Activated T-cell treated with anti-CD3 and anti-CD28 coated beads, Interleukin-2, amount 50 U/mL, for 24 hours (primary cell): Measurements from ENCODE around the gene PI4KA.
A peak's percentile ranks its signal among the peaks of the same experiment; 100 is the strongest.

Source experiments
- DNase-seq: peaks from one replicate; pipeline ENCODE4 v3.0.0-alpha.2; 2020
- H3K27ac Mint-ChIP-seq: 2 replicates; pipeline ENCODE4 v1.8.0; 2020; ENCODE audit warnings: mild to moderate bottlenecking, mixed read lengths
- H3K27me3 Mint-ChIP-seq: 2 replicates; pipeline ENCODE4 v1.8.0; 2020; ENCODE audit warnings: mixed read lengths
- H3K36me3 Mint-ChIP-seq: 2 replicates; pipeline ENCODE4 v1.8.0; 2020; ENCODE audit warnings: low read depth, mixed read lengths
- H3K4me1 Mint-ChIP-seq: 2 replicates; pipeline ENCODE4 v1.8.0; 2020; ENCODE audit warnings: low read depth, mixed read lengths
- H3K4me3 Mint-ChIP-seq: 2 replicates; pipeline ENCODE4 v1.8.0; 2020; ENCODE audit warnings: mild to moderate bottlenecking, moderate library complexity, mixed read lengths
- H3K9me3 Mint-ChIP-seq: 2 replicates; pipeline ENCODE4 v1.8.0; 2020; ENCODE audit warnings: mixed read lengths

PI4KA gene

GRCh38 chr22:20887375-20887774 is 28.8 kb upstream of the PI4KA start:
- Mint-ChIP-seq H3K27ac (peak overlapping the region; percentile 3), H3K27me3 (no peaks in the 10 kb centered on the region), H3K9me3 (no peaks in the 10 kb centered on the region), H3K4me1 (no peaks in the 10 kb centered on the region), H3K36me3 (peaks cover 63% of the 10 kb centered on the region), H3K4me3 (no peak overlapping the region)
- DNase-seq, result no peak

DNA sequence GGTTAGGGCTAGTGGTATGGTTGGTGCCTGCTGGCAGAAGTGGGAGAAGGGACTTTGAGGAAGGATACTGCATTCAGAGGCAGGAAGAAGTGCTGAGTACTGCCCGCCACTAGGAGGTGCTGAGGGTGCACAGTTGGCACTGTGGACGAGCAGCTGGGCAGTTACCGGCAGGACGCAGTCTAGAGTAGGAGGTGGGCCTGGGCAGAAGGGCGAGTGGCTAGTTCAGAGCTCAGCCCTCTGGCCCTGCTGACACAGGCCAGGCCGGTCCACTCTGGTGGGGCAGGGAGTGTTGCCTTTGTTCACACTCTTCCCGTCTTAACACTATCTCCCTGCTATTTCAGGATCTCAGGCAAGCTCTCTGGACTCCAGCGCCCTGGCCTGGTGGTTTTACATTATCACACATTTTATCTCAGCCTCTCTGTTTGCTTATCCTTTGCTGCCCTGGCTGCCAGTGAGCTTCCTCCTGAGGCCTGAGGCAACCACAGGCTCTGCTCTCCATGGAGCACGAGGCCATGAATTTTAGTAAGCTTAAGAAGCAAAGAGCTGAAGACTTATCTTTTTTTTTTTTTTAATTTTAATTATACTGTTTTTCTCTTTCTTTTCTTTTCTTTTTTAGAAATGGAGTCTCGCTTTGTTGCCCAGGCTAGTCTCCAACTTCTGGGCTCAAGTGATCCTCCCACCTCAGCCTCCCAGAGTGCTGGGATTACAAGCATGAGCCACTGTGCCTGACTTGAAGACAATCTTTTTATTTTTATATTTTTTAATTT is 27.1 kb upstream of the PI4KA start:
- Mint-ChIP-seq H3K4me3 (no peak overlapping the region), H3K36me3 (peaks cover 75% of the 10 kb centered on the region), H3K27ac (peak overlapping the region; percentile 44), H3K9me3 (no peaks in the 10 kb centered on the region), H3K4me1 (no peaks in the 10 kb centered on the region), H3K27me3 (no peaks in the 10 kb centered on the region)
- peak; percentile 55 for DNase-seq

DNA sequence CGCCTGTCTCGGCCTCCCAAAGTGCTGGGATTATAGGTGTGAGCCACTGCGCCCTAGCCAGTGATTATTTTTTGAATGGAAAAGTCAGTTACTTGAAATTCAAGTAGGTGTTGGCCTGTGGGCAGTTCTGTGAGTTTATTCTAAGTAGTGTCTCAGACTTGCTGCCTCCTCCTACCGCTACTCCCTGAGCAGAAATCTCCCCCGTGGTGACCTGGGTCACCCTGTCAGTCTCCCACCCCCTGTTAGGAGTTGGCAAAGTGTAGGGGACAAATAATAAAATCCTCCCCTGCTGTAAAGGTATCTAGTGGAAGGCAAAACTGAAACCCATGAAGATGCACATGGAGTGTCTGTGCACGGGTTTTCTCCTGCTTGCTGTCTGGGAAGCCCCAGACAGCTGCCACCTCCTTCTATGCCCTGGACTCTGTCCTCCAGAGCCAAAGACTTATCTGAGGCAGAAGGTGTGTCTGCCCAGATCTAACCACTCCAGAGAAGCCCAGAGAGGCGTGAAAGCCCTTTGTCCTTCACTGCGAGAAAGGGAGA is 26.5 kb upstream of the PI4KA start:
- H3K4me3 Mint-ChIP-seq, result no peak overlapping the region
- peak overlapping the region; percentile 44 for H3K27ac Mint-ChIP-seq
- H3K9me3 Mint-ChIP-seq, result no peaks in the 10 kb centered on the region
- H3K4me1 Mint-ChIP-seq, result no peaks in the 10 kb centered on the region
- H3K36me3 Mint-ChIP-seq, result peaks cover 78% of the 10 kb centered on the region
- no peaks in the 10 kb centered on the region for H3K27me3 Mint-ChIP-seq
- DNase-seq, result no peak

DNA sequence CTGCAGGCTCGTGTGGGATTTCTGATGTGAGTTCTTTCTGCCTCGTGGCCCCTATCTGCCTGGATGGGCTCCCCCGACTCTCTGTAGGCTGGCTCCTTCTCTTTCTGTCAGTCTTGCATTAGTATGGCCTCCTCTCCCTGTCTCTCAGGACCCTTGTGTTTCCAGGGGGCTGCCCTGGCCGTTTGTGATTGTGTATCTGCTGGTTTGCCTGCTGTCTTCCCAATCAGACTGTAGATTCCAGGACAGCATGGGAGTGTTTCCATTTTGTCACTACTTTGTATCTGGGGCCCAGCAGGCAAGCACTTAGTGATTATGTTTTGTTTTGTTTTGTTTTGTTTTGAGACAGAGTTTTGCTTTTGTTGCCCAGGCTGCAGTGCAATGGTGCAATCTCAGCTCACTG is 25.8 kb upstream of the PI4KA start:
- DNase-seq, result no peak
- Mint-ChIP-seq H3K27me3 (no peaks in the 10 kb centered on the region), H3K4me1 (no peaks in the 10 kb centered on the region), H3K27ac (peak overlapping the region; percentile 18), H3K9me3 (no peaks in the 10 kb centered on the region), H3K4me3 (no peak overlapping the region), H3K36me3 (peaks cover 72% of the 10 kb centered on the region)

- no peak overlapping the region for H3K4me3 Mint-ChIP-seq
- peaks cover 63% of the 10 kb centered on the region for H3K36me3 Mint-ChIP-seq
- DNase-seq, result no peak
- H3K4me1 Mint-ChIP-seq, result no peaks in the 10 kb centered on the region
- no peak overlapping the region for H3K27ac Mint-ChIP-seq
- no peaks in the 10 kb centered on the region for H3K27me3 Mint-ChIP-seq
- no peaks in the 10 kb centered on the region for H3K9me3 Mint-ChIP-seq
These were observed 24.2 kb upstream of the PI4KA start for GRCh38 chr22:20882855-20883254.

DNA sequence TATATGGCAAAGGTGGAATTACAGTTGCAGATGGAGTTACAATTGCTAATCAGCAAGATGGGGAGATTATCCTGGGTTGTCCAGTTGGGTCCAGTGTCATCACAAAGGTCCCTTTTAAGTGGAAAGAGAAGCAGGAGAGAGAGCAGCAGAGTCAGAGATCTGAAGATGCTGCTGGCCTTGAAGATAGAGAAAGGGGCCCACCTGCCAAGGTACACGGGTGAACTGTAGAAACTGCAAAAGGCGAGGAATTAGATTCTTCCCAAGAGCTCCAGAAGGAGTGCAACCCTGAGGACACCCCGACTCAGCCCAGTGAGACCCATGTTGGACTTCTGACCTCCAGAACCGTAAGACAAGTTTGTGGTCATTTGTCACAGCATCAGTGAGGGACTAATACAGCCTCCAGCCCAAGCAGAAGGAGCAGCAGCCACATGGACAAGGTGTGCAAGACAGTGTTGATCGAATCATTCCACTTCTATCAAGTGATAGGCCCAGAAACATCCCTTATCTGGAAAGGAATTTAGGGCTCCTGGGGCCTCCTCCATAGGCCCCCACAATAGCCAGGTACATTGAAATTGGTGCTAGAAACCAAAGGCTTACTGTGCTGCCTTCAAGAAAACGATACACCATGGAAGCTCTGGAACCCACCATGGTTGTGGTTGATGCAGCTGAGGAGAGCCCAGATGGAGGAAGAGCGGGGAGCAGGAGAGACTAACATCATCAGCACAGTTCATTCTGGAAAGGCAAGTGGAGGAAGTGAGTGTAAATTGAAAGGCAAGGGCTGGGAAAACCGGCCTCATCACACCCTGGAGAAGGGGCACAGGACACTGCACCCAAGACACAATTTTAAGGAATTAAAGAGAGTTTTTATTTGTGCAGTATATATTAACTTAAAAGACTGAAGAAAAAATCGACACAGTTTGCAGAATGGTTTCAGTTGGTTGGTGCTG is 23.5 kb upstream of the PI4KA start:
- H3K27me3 Mint-ChIP-seq, result no peaks in the 10 kb centered on the region
- no peak for DNase-seq
- peaks cover 61% of the 10 kb centered on the region for H3K36me3 Mint-ChIP-seq
- no peak overlapping the region for H3K27ac Mint-ChIP-seq
- no peaks in the 10 kb centered on the region for H3K9me3 Mint-ChIP-seq
- no peaks in the 10 kb centered on the region for H3K4me1 Mint-ChIP-seq
- no peak overlapping the region for H3K4me3 Mint-ChIP-seq

- Mint-ChIP-seq H3K9me3 (no peaks in the 10 kb centered on the region), H3K36me3 (peaks cover 68% of the 10 kb centered on the region), H3K4me3 (no peak overlapping the region), H3K27ac (no peak overlapping the region), H3K4me1 (peaks cover 1% of the 10 kb centered on the region), H3K27me3 (no peaks in the 10 kb centered on the region)
- no peak for DNase-seq
These were observed 22.6 kb upstream of the PI4KA start for GRCh38 chr22:20881231-20881630.

- no peak for DNase-seq
- no peaks in the 10 kb centered on the region for H3K27me3 Mint-ChIP-seq
- H3K9me3 Mint-ChIP-seq, result no peaks in the 10 kb centered on the region
- H3K4me1 Mint-ChIP-seq, result peaks cover 1% of the 10 kb centered on the region
- no peak overlapping the region for H3K4me3 Mint-ChIP-seq
- H3K27ac Mint-ChIP-seq, result no peak overlapping the region
- peaks cover 60% of the 10 kb centered on the region for H3K36me3 Mint-ChIP-seq
These were observed 19.1 kb upstream of the PI4KA start for GRCh38 chr22:20877715-20878114.

DNA sequence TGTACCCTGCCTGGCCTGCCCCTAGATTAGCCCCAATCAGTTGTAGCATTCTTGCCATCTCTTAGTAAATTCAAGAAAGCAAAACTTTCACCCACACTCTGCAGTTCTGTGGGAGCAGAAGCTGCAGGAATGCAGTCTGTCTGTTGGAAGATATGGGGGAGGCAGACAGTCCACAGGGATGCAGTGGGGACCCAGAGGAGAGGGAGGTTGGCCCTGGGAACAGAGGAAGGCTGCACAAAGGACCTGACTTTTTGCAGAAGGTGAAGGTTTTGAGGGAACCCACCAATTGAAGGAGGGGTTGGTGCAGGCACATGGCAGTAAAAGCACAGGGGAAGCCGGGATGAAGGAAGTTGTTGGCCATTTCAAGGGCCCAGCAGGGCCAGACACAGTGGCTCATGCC is 16.7 kb upstream of the PI4KA start:
- Mint-ChIP-seq H3K4me1 (peaks cover 1% of the 10 kb centered on the region), H3K4me3 (no peak overlapping the region), H3K27ac (peak overlapping the region; percentile 37), H3K27me3 (no peaks in the 10 kb centered on the region), H3K36me3 (peaks cover 54% of the 10 kb centered on the region), H3K9me3 (no peaks in the 10 kb centered on the region)
- DNase-seq, result no peak

DNA sequence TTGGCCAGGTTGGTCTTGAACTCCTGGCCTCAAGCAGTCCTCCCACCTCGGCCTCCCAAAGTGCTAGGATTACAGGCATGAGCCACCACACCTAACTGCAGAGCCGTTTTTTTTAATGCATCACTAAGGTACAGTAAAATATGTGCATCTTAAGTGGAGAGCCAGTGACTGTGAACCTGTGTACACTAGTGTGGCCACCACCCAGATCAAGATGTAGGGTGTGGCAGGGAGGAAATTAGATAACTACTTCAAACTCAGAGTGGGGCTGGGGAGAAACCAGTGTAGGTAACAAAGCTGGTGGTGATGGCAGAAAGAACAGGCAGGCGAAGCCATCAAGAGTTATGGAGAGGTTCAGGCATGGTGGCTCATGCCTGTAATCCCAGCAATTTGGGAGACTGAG is 14.6 kb upstream of the PI4KA start:
- Mint-ChIP-seq H3K9me3 (no peaks in the 10 kb centered on the region), H3K27me3 (no peaks in the 10 kb centered on the region), H3K4me1 (peaks cover 1% of the 10 kb centered on the region), H3K4me3 (no peak overlapping the region), H3K27ac (no peak overlapping the region), H3K36me3 (peaks cover 64% of the 10 kb centered on the region)
- no peak for DNase-seq

GRCh38 chr22:20869234-20869633 is 10.6 kb upstream of the PI4KA start:
- Mint-ChIP-seq H3K9me3 (no peaks in the 10 kb centered on the region), H3K4me1 (peaks cover 22% of the 10 kb centered on the region), H3K27me3 (no peaks in the 10 kb centered on the region), H3K4me3 (no peak overlapping the region), H3K27ac (no peak overlapping the region), H3K36me3 (peaks cover 53% of the 10 kb centered on the region)
- DNase-seq, result no peak

DNA sequence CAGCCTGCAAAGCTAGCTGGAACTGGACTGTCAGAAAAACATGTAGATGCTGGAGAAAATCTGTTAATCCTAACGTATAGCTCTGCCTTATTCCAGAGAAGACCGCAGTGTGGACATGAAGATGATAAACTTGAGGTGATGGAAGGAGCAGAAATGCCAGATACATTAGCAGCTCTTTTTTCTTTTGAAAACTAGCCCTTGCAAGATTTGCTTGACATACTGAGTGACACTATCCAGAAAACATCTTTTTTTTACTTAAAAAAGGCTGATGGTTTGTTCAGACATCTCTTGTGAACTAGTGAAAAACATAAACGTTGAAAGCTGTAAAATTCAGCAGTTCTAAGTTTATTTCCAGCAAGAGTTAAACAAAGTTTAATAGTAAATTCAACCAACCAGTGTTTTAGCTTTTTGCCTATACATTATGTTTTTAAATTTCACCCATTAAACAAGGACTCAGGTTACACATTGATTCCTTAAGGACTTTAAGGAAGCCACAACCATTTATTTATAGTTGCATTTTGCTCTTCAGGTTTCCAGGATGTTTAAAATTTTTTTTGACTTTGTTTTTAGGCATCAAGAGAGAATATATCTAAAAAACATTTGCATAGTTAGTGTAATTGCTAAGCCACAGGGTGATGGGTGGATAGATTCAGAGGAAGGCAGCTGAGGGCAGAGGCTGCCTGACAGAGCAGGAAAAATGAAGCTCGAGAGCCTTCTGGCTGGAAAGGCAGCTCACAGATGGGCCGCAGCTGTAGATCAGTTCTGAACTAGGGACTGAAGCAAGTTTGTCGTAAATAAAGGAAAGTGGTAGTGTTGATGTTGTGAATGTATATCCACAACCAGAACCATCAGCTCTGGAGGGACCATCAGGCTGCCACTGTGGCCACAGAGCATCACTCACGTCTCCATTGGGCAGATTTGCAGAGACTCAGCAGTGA is 9.7 kb upstream of the PI4KA start:
- no peak for DNase-seq
- peaks cover 27% of the 10 kb centered on the region for H3K4me1 Mint-ChIP-seq
- peaks cover 59% of the 10 kb centered on the region for H3K36me3 Mint-ChIP-seq
- no peaks in the 10 kb centered on the region for H3K27me3 Mint-ChIP-seq
- no peaks in the 10 kb centered on the region for H3K9me3 Mint-ChIP-seq
- H3K27ac Mint-ChIP-seq, result no peak overlapping the region
- H3K4me3 Mint-ChIP-seq, result no peak overlapping the region

- peaks cover 36% of the 10 kb centered on the region for H3K4me1 Mint-ChIP-seq
These were observed 8.8 kb upstream of the PI4KA start for GRCh38 chr22:20867179-20868024.

More at GRCh38 chr22:20867179-20868024, 8.8 kb upstream of the PI4KA start:
- H3K36me3 Mint-ChIP-seq, result peaks cover 64% of the 10 kb centered on the region
- no peaks in the 10 kb centered on the region for H3K27me3 Mint-ChIP-seq
- H3K9me3 Mint-ChIP-seq, result no peaks in the 10 kb centered on the region
- no peak for DNase-seq
- no peak overlapping the region for H3K4me3 Mint-ChIP-seq
- peak overlapping the region; percentile 16 for H3K27ac Mint-ChIP-seq
